ENCODE data around the gene HTRA1.

Gene HTRA1

GRCh38 chr10:122559228-122559627 lies 97.9 kb downstream of the HTRA1 start:
- DNase-seq = no peak

- no peak for DNase-seq
Measured at GRCh38 chr10:122560279-122560804, 99.0 kb downstream of the HTRA1 start, which contains the start of gene DMBT1. Gene DMBT1, plus strand, starts transcription at chr10:122560754. Its CDS starts 17 bp downstream, at chr10:122560771.

DNA sequence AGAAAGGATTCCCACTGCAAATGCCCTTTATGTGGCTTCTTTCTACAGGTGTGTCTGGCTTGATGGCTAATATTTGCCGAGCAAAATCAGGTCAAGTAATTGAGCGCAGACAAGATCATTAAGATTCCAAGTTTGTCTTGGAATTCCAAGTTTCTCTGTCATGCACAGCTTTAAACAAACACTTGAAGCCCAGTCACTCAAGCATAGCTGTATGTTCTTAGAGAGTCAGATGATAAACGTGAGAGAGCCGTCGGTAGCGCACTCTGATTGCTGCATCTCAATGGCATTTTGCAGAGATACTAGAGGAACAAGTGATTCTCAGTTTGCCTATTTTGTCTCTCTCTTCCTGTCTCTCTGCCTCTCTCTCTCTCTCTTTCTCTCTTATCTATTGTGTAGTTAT lies 99.9 kb downstream of the HTRA1 start:
- DNase-seq = no peak

DNA sequence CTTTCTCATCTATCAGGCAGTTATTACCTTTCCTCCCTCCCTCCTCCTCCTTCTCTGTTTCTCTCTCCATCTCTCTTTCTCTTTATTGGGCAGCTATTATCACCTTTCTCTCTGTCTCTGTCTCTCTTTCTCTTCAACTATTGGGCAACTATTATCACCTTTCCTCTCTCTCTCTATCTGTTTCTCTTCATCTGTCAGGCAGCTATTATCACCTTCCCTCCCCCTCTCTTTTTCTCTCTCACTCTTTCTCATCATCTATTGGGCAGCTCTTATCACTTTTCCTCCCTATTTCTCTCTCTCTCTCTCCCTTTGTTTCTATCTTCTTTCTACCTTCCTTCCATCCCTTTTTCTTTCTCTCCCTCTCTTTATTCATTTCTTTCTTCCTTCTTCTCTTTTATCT lies 100.4 kb downstream of the HTRA1 start:
- no peak for DNase-seq

Data from CD4-positive, alpha-beta T cell treated with Interleukin-21 for 1 hour (primary cell).